ENCODE data around the gene SLC35B3. TPM values are rescaled to one million over a fixed set of nuclear protein-coding genes. Genes with fewer than 3 reads are reported as not detected.
"Not testable (repeated sequence)": the region's sequence is repeated elsewhere in the genome, so short reads cannot be mapped to it uniquely, and the experiment has no call there.

SLC35B3 gene
- total RNA-seq, 1 donor from 2014 or later = 7.3 TPM

- no peak overlapping the region for H3K4me3 ChIP-seq (ENCODE audit: low read depth, low read length)
- no peak for TF ChIP-seq CTCF (conservative IDR thresholded peaks at IDR 0.05; ENCODE audit: low read depth, low read length)
- no peak for DNase-seq (ENCODE audit: low read depth)
Observed at GRCh38 chr6:8415913-8416312, 19.4 kb downstream of the SLC35B3 start.

DNA sequence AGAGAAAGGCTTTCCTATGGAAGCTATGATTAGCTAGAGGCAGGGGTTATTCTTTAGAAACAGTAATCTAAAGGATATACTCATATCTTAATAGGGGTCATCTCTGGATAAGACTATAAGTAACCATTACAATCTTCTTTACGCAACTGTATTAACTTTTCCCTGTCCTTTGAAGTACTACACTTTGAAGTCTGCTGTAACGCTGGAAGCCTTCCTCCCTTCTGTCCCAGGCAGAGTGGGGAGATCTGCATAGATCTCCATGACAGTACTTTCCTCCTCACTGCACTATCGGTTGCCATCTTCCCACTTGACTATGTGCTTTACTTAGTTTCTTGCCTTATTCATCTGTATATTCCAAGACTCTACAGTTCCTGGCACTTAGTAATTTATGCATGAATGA, 20.1 kb downstream of the SLC35B3 start:
- TF ChIP-seq CTCF (conservative IDR thresholded peaks at IDR 0.05; ENCODE audit: low read depth, low read length) = no peak
- H3K4me3 ChIP-seq (ENCODE audit: low read depth, low read length) = no peak overlapping the region
- DNase-seq (ENCODE audit: low read depth) = no peak

- H3K4me3 ChIP-seq (ENCODE audit: low read depth, low read length) = no peak overlapping the region
- DNase-seq (ENCODE audit: low read depth) = no peak
- TF ChIP-seq CTCF (conservative IDR thresholded peaks at IDR 0.05; ENCODE audit: low read depth, low read length) = no peak
Observed at GRCh38 chr6:8414844-8415243, 20.5 kb downstream of the SLC35B3 start.

GRCh38 chr6:8405946-8406345, 29.4 kb downstream of the SLC35B3 start:
- not testable (repeated sequence) for DNase-seq (ENCODE audit: low read depth); H3K4me3 ChIP-seq (ENCODE audit: low read depth, low read length)

- DNase-seq (ENCODE audit: low read depth) = no peak
- TF ChIP-seq CTCF (conservative IDR thresholded peaks at IDR 0.05; ENCODE audit: low read depth, low read length) = no peak
- no peak overlapping the region for H3K4me3 ChIP-seq (ENCODE audit: low read depth, low read length)
Observed at GRCh38 chr6:8402546-8402945, 32.8 kb downstream of the SLC35B3 start.

DNA sequence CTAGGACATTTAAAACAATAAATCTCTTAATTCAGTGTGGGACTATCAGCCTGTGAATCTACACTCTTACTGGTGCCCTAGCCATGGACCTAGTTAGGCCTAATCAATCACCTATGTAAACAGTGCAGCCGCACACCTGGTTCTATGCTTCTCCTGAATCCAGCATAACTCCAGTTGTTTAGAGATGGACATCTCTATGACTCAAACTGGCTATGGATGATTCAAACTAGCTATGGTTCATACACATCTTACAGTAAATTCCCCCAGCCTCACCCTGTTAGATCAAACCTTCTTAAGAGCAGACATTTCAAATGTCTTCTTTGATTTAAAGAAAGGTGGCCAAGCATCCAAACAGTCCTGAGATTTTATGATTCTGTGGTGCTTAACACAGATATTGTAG, 34.7 kb downstream of the SLC35B3 start:
- no peak for DNase-seq (ENCODE audit: low read depth)
- no peak for TF ChIP-seq CTCF (conservative IDR thresholded peaks at IDR 0.05; ENCODE audit: low read depth, low read length)
- no peak overlapping the region for H3K4me3 ChIP-seq (ENCODE audit: low read depth, low read length)

- no peak for TF ChIP-seq CTCF (conservative IDR thresholded peaks at IDR 0.05; ENCODE audit: low read depth, low read length)
- no peak for DNase-seq (ENCODE audit: low read depth)
- no peak overlapping the region for H3K4me3 ChIP-seq (ENCODE audit: low read depth, low read length)
Observed at GRCh38 chr6:8392569-8392968, 42.8 kb downstream of the SLC35B3 start.

- DNase-seq (ENCODE audit: low read depth) = no peak
- no peak for TF ChIP-seq CTCF (conservative IDR thresholded peaks at IDR 0.05; ENCODE audit: low read depth, low read length)
- H3K4me3 ChIP-seq (ENCODE audit: low read depth, low read length) = no peak overlapping the region
Observed at GRCh38 chr6:8391934-8392333, 43.4 kb downstream of the SLC35B3 start.
